Immature natural killer cell (primary cell): ENCODE measurements around the gene CDADC1. TPM values are rescaled to one million over a fixed set of nuclear protein-coding genes. Genes with fewer than 3 reads are reported as not detected.
"Not testable (repeated sequence)": the region's sequence is repeated elsewhere in the genome, so short reads cannot be mapped to it uniquely, and the experiment has no call there.

ENCODE experiments used
- DNase-seq, 3 donors: peaks; one replicate each; pipeline ENCODE4 v3.0.0; 2022; ENCODE audit warnings: mixed read lengths in 1 of 3
- H3K27ac Mint-ChIP-seq, 6 donors: one replicate each; pipeline ENCODE4 v1.8.0; 2020; ENCODE audit warnings: mixed read lengths in 6 of 6, mild to moderate bottlenecking in 5 of 6, inconsistent platforms in 4 of 6, moderate library complexity in 3 of 6
- H3K27me3 Mint-ChIP-seq, 3 donors: one replicate each; pipeline ENCODE4 v1.8.0; 2020 to 2021; ENCODE audit warnings: low read depth in 3 of 3, mild to moderate bottlenecking in 3 of 3, mixed read lengths in 3 of 3, moderate library complexity in 3 of 3, inconsistent platforms in 1 of 3
- H3K36me3 Mint-ChIP-seq, 3 donors: one replicate each; pipeline ENCODE4 v1.8.0; 2020; ENCODE audit warnings: mixed read lengths in 3 of 3, inconsistent platforms in 2 of 3, mild to moderate bottlenecking in 2 of 3
- H3K4me1 Mint-ChIP-seq, 2 donors: one replicate each; pipeline ENCODE4 v1.8.0; 2020; ENCODE audit warnings: inconsistent platforms in 2 of 2, mild to moderate bottlenecking in 2 of 2, mixed read lengths in 2 of 2, moderate library complexity in 1 of 2
- H3K4me3 Mint-ChIP-seq, 5 donors: one replicate each; pipeline ENCODE4 v1.8.0; 2020; ENCODE audit warnings: mild to moderate bottlenecking in 5 of 5, mixed read lengths in 5 of 5, inconsistent platforms in 3 of 5, moderate library complexity in 3 of 5
- H3K9me3 Mint-ChIP-seq, 6 donors: one replicate each; pipeline ENCODE4 v1.8.0; 2020; ENCODE audit warnings: mild to moderate bottlenecking in 6 of 6, mixed read lengths in 6 of 6, inconsistent platforms in 4 of 6, moderate library complexity in 3 of 6
- polyA plus RNA-seq, 3 donors: library from polyadenylated mRNA; unstranded; fragments of 300-500 nt; fragmentation: Illumina TruSeq; gene quantifications; one replicate each; pipeline ENCODE4 v1.2.3, GENCODE V29; 2021

Gene CDADC1
- polyA plus RNA-seq, 3 donors from 2014 or later = 11.2 to 17.9 (median 13.0) TPM

- Mint-ChIP-seq H3K4me1 (peaks cover 2 to 11% of the 10 kb centered on the region in 2 donors), H3K9me3 (no peaks in the 10 kb centered on the region), H3K4me3 (no peak overlapping the region), H3K27me3 (no peaks in the 10 kb centered on the region), H3K36me3 (peaks cover 0 to 13% (median 3%) of the 10 kb centered on the region in 3 donors), H3K27ac (no peak overlapping the region)
- DNase-seq = no peak
These were observed 71.8 kb downstream of the CDADC1 start for GRCh38 chr13:49319551-49319950.

GRCh38 chr13:49319951-49320350 lies 72.2 kb downstream of the CDADC1 start:
- Mint-ChIP-seq H3K4me1 (peaks cover 2 to 11% of the 10 kb centered on the region in 2 donors), H3K4me3 (no peak overlapping the region), H3K36me3 (peaks cover 0 to 13% (median 3%) of the 10 kb centered on the region in 3 donors), H3K27ac (no peak overlapping the region), H3K27me3 (no peaks in the 10 kb centered on the region), H3K9me3 (no peaks in the 10 kb centered on the region)
- no peak for DNase-seq

GRCh38 chr13:49320975-49321374 lies 73.2 kb downstream of the CDADC1 start:
- no peak for DNase-seq
- H3K4me1 Mint-ChIP-seq = peaks cover 2 to 11% of the 10 kb centered on the region in 2 donors
- H3K9me3 Mint-ChIP-seq = no peaks in the 10 kb centered on the region
- H3K36me3 Mint-ChIP-seq = peaks cover 0 to 10% (median 0%) of the 10 kb centered on the region in 3 donors
- H3K27me3 Mint-ChIP-seq = no peaks in the 10 kb centered on the region
- no peak overlapping the region for H3K4me3 Mint-ChIP-seq
- no peak overlapping the region for H3K27ac Mint-ChIP-seq

- Mint-ChIP-seq H3K9me3 (no peaks in the 10 kb centered on the region), H3K27me3 (no peaks in the 10 kb centered on the region), H3K4me1 (peaks cover 2 to 11% of the 10 kb centered on the region in 2 donors), H3K27ac (peak overlapping the region in 1 of 6 donors; percentile 1), H3K4me3 (no peak overlapping the region), H3K36me3 (peaks cover 0 to 3% (median 0%) of the 10 kb centered on the region in 3 donors)
- no peak for DNase-seq
These were observed 75.0 kb downstream of the CDADC1 start for GRCh38 chr13:49322702-49323101.

GRCh38 chr13:49323344-49323743 lies 75.6 kb downstream of the CDADC1 start:
- H3K27ac Mint-ChIP-seq = no peak overlapping the region
- no peaks in the 10 kb centered on the region for H3K27me3 Mint-ChIP-seq
- H3K9me3 Mint-ChIP-seq = no peaks in the 10 kb centered on the region
- no peak overlapping the region for H3K4me3 Mint-ChIP-seq
- H3K36me3 Mint-ChIP-seq = no peaks in the 10 kb centered on the region
- H3K4me1 Mint-ChIP-seq = peaks cover 2 to 11% of the 10 kb centered on the region in 2 donors
- no peak for DNase-seq

GRCh38 chr13:49326222-49326917 lies 78.6 kb downstream of the CDADC1 start:
- Mint-ChIP-seq H3K9me3 (no peaks in the 10 kb centered on the region), H3K27ac (no peak overlapping the region), H3K4me3 (no peak overlapping the region), H3K4me1 (peaks cover under 1 to 1% of the 10 kb centered on the region in 2 donors), H3K27me3 (peaks cover 0 to 2% (median 0%) of the 10 kb centered on the region in 3 donors), H3K36me3 (no peaks in the 10 kb centered on the region)
- DNase-seq = no peak

- H3K36me3 Mint-ChIP-seq, H3K27me3 Mint-ChIP-seq, H3K4me1 Mint-ChIP-seq, H3K9me3 Mint-ChIP-seq, H3K4me3 Mint-ChIP-seq, H3K27ac Mint-ChIP-seq, DNase-seq: not testable (repeated sequence)
These were observed 79.4 kb downstream of the CDADC1 start for GRCh38 chr13:49327145-49327544.

GRCh38 chr13:49329831-49330545 lies 82.3 kb downstream of the CDADC1 start:
- Mint-ChIP-seq H3K36me3 (peaks cover 5 to 8% (median 6%) of the 10 kb centered on the region in 3 donors), H3K27me3 (peaks cover 0 to 2% (median 0%) of the 10 kb centered on the region in 3 donors), H3K4me3 (no peak overlapping the region), H3K27ac (no peak overlapping the region), H3K4me1 (no peaks in the 10 kb centered on the region), H3K9me3 (no peaks in the 10 kb centered on the region)
- DNase-seq = no peak

GRCh38 chr13:49330546-49330864 lies 82.8 kb downstream of the CDADC1 start:
- Mint-ChIP-seq H3K36me3 (peaks cover 5 to 8% (median 6%) of the 10 kb centered on the region in 3 donors), H3K27ac (no peak overlapping the region), H3K27me3 (peaks cover 0 to 2% (median 0%) of the 10 kb centered on the region in 3 donors), H3K9me3 (no peaks in the 10 kb centered on the region), H3K4me3 (no peak overlapping the region), H3K4me1 (no peaks in the 10 kb centered on the region)
- DNase-seq = no peak

- no peaks in the 10 kb centered on the region for H3K4me1 Mint-ChIP-seq
- no peak overlapping the region for H3K4me3 Mint-ChIP-seq
- peaks cover 0 to 5% (median 0%) of the 10 kb centered on the region in 3 donors for H3K27me3 Mint-ChIP-seq
- no peaks in the 10 kb centered on the region for H3K9me3 Mint-ChIP-seq
- DNase-seq = no peak
- H3K36me3 Mint-ChIP-seq = peaks cover 10 to 17% (median 17%) of the 10 kb centered on the region in 3 donors
- H3K27ac Mint-ChIP-seq = no peak overlapping the region
These were observed 88.9 kb downstream of the CDADC1 start for GRCh38 chr13:49336655-49337054.

GRCh38 chr13:49340161-49340560 lies 92.4 kb downstream of the CDADC1 start:
- H3K27me3 Mint-ChIP-seq = peaks cover 0 to 5% (median 0%) of the 10 kb centered on the region in 3 donors
- no peaks in the 10 kb centered on the region for H3K4me1 Mint-ChIP-seq
- DNase-seq = no peak
- H3K36me3 Mint-ChIP-seq = peaks cover 11 to 19% (median 17%) of the 10 kb centered on the region in 3 donors
- H3K9me3 Mint-ChIP-seq = no peaks in the 10 kb centered on the region
- no peak overlapping the region for H3K27ac Mint-ChIP-seq
- H3K4me3 Mint-ChIP-seq = no peak overlapping the region

- no peak for DNase-seq
- Mint-ChIP-seq H3K36me3 (peaks cover 11 to 19% (median 17%) of the 10 kb centered on the region in 3 donors), H3K9me3 (no peaks in the 10 kb centered on the region), H3K4me1 (no peaks in the 10 kb centered on the region), H3K4me3 (no peak overlapping the region), H3K27ac (no peak overlapping the region), H3K27me3 (peaks cover 0 to 7% (median 0%) of the 10 kb centered on the region in 3 donors)
These were observed 93.8 kb downstream of the CDADC1 start for GRCh38 chr13:49341517-49341916.

GRCh38 chr13:49341941-49342340 lies 94.2 kb downstream of the CDADC1 start:
- Mint-ChIP-seq H3K4me1 (no peaks in the 10 kb centered on the region), H3K36me3 (peaks cover 11 to 19% (median 17%) of the 10 kb centered on the region in 3 donors), H3K4me3 (no peak overlapping the region), H3K27me3 (peaks cover 0 to 7% (median 0%) of the 10 kb centered on the region in 3 donors), H3K27ac (no peak overlapping the region), H3K9me3 (no peaks in the 10 kb centered on the region)
- no peak for DNase-seq

- H3K4me1 Mint-ChIP-seq = no peaks in the 10 kb centered on the region
- no peak for DNase-seq
These were observed 94.7 kb downstream of the CDADC1 start for GRCh38 chr13:49342454-49342853.

More at GRCh38 chr13:49342454-49342853, 94.7 kb downstream of the CDADC1 start:
- H3K36me3 Mint-ChIP-seq = peaks cover 11 to 19% (median 17%) of the 10 kb centered on the region in 3 donors
- no peak overlapping the region for H3K4me3 Mint-ChIP-seq
- no peaks in the 10 kb centered on the region for H3K9me3 Mint-ChIP-seq
- H3K27ac Mint-ChIP-seq = no peak overlapping the region
- peaks cover 0 to 7% (median 0%) of the 10 kb centered on the region in 3 donors for H3K27me3 Mint-ChIP-seq
